Fibroblast of skin of back (primary cell): ENCODE data around the gene ASCC3.

Experiments used
- DNase-seq: peaks from one replicate; pipeline ENCODE4 v3.0.0-alpha.2; 2013

ASCC3 gene

GRCh38 chr6:100719883-100720682, 161.0 kb downstream of the ASCC3 start:
- peak; percentile 35 for DNase-seq

- no peak for DNase-seq
These were observed 168.1 kb downstream of the ASCC3 start for GRCh38 chr6:100712997-100713396.

GRCh38 chr6:100706491-100706890, 174.6 kb downstream of the ASCC3 start:
- no peak for DNase-seq

DNA sequence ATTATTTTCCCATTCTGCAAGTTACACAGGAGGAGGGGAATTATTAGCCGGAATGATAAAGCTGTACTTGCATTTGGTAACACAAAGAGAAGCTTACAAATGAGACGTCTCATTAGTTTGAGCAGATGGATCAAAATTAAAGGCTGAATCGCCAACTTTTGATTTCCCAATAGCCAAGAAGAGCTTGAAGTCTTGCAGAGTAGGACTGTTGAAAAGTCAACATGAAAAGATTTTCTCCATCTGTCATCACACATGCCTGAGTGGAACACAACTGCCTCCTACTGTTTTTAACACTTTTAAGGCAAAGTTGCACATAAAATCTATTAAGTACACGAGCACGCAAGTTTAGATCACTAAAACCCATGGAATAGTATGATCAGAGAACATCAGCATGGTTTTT, 176.2 kb downstream of the ASCC3 start:
- no peak for DNase-seq

- no peak for DNase-seq
These were observed 179.4 kb downstream of the ASCC3 start for GRCh38 chr6:100701728-100702127.

- no peak for DNase-seq
These were observed 181.1 kb downstream of the ASCC3 start for GRCh38 chr6:100700009-100700408.

DNA sequence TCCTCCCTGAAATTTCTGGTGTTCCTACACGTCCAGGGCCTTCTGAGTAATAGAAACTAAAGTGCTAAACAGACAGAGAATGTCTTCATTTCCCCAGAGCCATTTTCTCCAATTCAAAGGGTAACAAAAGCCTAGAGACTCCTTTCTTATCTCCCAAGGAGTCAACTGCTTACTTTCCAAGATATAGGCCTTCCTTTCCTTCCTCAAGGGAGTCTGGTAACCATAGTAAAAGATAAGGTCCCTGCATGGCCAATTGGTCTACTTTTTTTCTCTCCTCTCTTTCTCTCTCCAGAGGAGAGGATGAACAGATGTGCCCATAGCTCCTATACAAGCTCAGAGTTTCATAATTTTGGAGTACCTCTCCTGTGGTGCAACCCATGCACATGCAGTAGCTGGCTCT, 185.7 kb downstream of the ASCC3 start:
- DNase-seq, result no peak

DNA sequence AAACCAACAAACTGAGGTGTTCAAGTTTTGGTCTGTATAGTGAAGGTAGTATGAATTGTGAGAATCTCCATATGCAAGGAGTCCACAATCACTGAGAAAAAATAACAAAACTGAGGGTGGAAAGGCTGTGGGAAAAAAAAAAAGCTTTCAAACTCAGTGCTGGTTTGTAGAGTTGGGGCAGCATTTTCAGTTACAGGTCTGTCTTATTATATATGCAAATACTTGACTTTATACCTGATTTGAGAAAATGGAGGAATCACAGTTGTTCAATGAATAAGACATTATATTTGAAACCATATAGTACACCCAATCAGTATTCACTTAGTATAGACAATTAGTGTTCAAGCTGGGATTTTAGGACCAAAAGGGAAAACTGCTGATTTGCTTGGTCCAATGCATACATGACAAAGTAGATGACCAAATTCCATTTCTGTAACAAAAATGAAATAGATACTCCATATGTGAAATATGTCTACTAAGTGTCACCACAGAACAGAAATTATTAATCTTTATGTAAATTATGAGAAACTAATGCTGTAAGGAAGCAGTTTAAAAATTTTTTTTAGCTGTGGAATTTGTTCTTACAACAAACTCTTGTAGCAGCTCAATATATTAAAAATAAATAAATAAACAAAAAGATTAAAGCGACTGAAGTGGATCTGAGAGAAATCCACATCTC, 187.7 kb downstream of the ASCC3 start:
- no peak for DNase-seq

- peak; percentile 15 for DNase-seq
These were observed 189.2 kb downstream of the ASCC3 start for GRCh38 chr6:100691972-100692371.

DNA sequence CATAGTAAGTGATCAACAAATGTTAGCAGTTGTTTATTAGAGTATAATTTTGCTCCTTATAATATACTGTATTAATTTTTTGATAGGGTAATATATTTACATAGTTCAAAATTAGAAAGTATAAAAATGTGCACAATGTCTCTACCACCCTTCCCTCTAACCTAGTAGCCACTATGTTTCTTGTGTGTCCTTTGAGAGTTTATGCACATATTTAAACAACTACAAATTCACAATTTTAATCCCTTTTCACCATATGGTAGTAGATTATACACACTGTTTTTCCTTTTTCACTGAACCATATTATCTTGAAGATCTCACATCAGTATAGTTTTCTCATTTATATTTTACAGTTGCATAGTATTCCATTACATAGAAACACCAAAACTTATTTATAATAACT, 194.9 kb downstream of the ASCC3 start:
- DNase-seq, result no peak

DNA sequence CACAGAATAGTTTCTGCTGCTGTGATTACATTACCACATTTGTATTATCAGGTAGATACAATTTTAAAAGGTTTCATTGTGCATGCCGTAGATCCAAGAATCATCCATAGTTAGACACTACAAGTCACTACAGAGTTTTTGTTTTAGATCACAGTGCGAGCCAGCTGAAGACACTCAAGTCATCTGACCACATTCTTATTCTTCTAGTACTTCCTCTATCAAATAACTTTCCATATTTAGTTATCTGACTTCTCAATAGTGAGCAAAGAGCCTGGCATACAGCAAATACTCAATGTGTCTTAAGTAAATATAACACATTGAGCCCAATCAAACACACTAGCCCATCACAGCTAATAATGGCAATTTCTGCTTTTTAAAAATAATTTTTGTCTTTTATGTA, 195.4 kb downstream of the ASCC3 start:
- DNase-seq, result peak; percentile 21

DNA sequence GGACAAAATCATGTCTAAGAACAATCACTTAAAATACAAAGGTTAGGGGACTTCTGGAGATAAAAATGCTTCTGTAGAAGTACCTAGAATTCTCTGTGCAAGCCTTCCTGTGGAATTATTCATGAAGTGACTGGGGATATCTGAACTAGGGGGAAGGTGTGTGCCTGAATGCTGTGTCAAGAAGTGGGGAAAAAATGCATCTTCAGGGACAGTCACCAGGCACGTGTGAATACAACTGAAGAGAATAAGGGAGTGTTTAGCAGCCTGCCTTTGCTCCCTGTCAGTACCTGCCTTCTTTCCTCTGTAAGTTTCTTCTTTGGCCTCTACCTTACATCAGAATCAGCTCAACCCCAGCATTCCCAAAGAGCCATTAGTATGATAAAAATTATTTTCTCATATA, 201.0 kb downstream of the ASCC3 start:
- no peak for DNase-seq

DNA sequence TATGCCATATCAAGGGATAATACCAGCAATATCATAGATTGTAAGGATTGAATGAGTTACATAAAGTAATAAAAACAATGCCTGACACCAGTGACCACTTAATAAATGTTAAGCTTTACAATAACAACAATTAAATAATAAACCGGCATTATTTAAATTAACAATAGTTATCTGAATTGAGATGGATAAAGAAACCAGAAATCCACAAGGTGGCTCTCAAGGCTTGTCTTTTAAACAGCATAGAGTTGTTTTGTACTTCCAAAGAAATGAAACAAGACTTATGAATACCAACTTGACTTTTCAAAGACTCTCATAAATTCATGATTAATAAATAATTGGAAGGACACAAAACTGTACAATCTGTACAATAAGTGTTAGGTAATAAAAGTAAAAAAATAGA, 203.1 kb downstream of the ASCC3 start:
- DNase-seq, result no peak

DNA sequence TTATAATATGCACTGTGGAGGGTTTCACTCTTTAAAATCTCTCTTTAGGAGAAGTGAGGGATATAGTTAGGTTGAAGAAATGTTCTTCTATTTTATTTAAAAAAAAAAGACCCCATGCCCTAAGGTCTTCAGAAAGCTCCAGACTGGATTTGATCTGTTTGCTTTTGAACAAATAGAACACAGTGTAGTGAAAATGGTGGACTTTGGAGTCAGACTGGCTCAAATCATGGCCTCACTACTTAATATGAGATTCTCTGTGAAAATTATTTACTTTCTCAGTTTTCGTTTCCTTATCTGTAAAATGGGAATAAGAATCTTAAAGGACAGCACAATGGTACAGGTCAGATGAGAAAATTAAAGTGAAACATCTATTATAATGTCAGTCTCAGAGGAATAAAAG, 203.9 kb downstream of the ASCC3 start:
- no peak for DNase-seq

DNA sequence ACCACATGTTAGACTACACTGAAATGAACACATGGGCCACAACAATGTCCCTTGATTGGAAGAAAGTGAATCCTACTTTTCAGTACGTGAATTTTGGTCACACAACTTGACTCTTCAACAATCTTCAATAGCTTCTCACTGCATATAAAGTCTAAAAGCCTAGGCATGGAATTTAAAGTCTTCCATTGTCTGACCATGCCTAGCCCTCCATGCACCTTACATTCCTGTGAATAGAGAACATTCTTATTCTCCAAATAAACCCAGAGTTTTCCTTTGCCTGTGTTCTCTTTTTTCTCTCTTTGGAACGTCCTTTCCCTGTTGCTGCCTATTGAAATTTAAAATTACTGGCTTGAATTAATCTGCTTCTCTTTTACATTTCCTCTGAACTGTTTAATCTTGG, 207.5 kb downstream of the ASCC3 start:
- DNase-seq, result no peak

DNA sequence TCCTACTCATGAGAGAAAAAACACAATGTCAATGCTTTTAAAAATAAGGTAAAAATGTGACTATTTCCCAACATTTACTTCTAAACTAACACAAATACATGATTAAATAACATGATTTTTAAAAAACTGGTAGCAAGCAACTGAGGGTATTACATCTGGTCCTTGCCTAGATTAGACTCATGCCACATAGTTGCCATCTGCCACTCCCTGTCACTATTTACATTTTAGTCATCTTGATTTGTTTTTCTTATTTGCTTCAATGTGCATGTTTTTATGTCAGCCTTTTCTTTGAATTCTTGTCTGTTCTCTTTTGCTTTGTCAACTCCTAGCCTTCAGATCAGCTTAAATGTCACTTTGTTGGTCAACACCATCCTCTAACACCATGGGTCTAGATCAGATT, 209.4 kb downstream of the ASCC3 start:
- DNase-seq, result no peak

GRCh38 chr6:100670056-100670455, 211.1 kb downstream of the ASCC3 start:
- DNase-seq, result no peak

DNA sequence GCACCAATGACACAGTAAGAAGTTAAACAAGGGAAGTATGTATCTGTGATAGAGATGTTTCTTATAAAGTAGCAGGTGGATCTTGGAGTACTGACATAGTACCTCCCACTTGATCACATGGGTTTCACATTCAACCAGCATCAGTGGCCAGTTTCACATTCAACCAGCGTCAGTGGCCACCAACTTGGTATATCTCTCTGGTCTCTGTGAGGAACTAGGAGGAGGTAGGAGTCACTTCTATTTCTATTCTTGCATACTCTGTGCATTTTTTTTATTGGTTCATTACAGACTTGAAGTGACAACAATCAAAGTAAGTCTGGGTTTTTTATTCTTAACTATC, 216.1 kb downstream of the ASCC3 start:
- DNase-seq, result no peak

- peak; percentile 37 for DNase-seq
These were observed 216.7 kb downstream of the ASCC3 start for GRCh38 chr6:100664274-100665040.

DNA sequence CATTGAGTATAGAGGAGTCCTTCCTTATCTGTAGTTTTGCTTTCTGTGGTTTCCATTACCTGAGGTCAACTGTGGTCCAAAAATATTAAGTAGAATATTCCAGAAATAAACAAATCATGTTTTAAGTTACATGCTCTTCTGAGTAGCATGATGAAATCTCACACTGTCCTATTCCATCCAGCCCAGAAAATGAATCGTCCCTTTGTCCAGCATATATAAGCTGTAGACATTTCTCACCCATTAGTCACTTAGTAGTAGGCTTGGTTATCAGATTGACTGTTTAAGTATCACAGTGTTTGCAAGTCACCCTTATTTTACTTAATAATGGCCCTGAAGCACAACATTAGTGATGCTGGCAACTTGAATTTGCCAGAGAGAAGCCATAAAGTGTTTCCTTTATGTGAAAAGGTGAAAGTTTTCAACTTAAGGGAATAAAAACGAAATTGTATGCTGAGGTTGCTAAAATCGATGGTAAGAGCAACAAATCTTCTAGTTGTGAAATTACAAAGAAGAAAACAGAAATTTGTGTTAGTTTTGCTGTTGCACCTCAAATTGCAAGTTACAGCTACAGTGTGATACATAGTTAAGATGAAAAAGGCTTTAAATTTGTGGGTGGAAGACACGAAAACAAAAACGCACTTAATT, 217.8 kb downstream of the ASCC3 start:
- peak; percentile 88 for DNase-seq

DNA sequence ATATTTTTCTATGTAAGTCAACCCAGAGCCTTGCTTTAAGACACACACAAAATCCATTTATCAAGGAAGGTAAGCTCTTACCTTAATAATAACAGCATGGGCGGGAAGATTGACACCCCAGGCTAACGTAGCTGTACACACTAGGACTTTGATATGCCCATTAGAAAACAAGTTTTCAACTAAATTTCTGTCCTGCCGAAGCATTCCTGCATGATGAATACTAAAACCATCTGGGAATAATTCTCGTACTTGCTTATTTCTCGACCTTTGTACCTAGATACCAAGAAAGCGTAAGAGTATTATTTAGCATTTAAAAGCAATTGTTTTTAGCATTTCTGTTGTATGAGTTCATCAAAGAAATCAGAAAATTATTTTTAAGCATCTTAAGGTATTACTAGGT, 218.9 kb downstream of the ASCC3 start:
- DNase-seq, result no peak

DNA sequence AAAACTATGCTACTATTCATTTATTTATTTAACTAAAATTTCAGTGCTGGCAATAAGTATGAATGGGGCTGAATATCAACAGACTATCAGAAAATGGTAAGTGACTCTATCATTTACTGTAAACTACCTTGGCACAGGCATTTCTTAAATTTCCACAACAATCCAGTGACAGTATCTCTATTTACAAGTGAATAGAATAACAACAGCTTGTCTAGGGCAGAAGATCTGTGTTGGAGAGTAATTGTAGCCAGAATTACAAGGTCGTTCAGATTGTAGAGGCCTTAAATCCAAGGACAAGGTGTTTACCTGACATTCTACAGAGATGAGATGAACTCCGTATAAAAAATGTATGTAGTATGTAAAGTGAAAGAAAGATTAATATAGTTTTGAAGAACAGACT, 222.6 kb downstream of the ASCC3 start:
- DNase-seq, result no peak

- DNase-seq, result peak; percentile 23
These were observed 223.3 kb downstream of the ASCC3 start for GRCh38 chr6:100657678-100658330.
